Peyer's patch (tissue), 4 donors: Measurements from ENCODE around the gene REEP6. TPM values are rescaled to one million over a fixed set of nuclear protein-coding genes. Genes with fewer than 3 reads are reported as not detected.
"Not testable (repeated sequence)": the region's sequence is repeated elsewhere in the genome, so short reads cannot be mapped to it uniquely, and the experiment has no call there.

ENCODE experiments used
- DNase-seq, 3 donors: peaks; one replicate each; pipeline ENCODE4 v3.0.0-alpha.2; 2017 to 2019
- H3K27ac ChIP-seq, 4 donors: fragments of 200-600 bp; sonication (generic); one replicate each; pipeline ENCODE4 v1.5.1; 2016 to 2019
- H3K27me3 ChIP-seq, 2 donors: fragments of 200-600 bp; sonication (generic); one replicate each; pipeline ENCODE4 v1.5.1; 2019
- H3K36me3 ChIP-seq, 3 donors: fragments of 200-600 bp; sonication (generic); one replicate each; pipeline ENCODE4 v1.5.1; 2016 to 2019
- H3K4me1 ChIP-seq, 4 donors: fragments of 200-600 bp; sonication (generic); one replicate each; pipeline ENCODE4 v1.5.1; 2016 to 2019
- H3K4me3 ChIP-seq, 4 donors: fragments of 200-600 bp; sonication (generic); 1 replicate in 3 of 4; 2 replicates in 1 of 4; pipeline ENCODE4 v1.5.1; 2016 to 2019; ENCODE audit warnings: mild to moderate bottlenecking in 1 of 4
- H3K9me3 ChIP-seq, 4 donors: fragments of 200-600 bp; sonication (generic); one replicate each; pipeline ENCODE4 v1.5.1; 2016 to 2019; ENCODE audit warnings: mild to moderate bottlenecking in 1 of 4
- CTCF ChIP-seq, 6 experiments: fragments of 450-650 bp in 4 of 6; fragments of 200-600 bp in 2 of 6; sonication (generic) in 1 of 6; IDR thresholded peaks; one replicate each; pipeline ENCODE4 v1.5.1; 2017 to 2019; ENCODE audit warnings: antibody characterized with exemption in 6 of 6, mild to moderate bottlenecking in 3 of 6, moderate library complexity in 1 of 6
- POLR2A ChIP-seq, 2 donors: fragments of 450-650 bp; IDR thresholded peaks; one replicate each; pipeline ENCODE4 v1.5.1; 2017; ENCODE audit warnings: antibody characterized with exemption in 2 of 2, mild to moderate bottlenecking in 2 of 2, moderate library complexity in 2 of 2
- total RNA-seq, 4 donors: library from RNA; depleted of rRNA; stranded (reverse); fragments of >200 nt; gene quantifications; one replicate each; pipeline ENCODE4 v1.1.0, GENCODE V29; 2016

REEP6 gene
- total RNA-seq, 4 donors from 2014 or later: 7.4 to 167 (median 162) TPM

GRCh38 chr19:1528596-1529429, 37.8 kb downstream of the REEP6 start:
- Histone ChIP-seq H3K36me3 (no peaks in the 10 kb centered on the region), H3K27me3 (peaks cover 0 to 20% of the 10 kb centered on the region in 2 donors), H3K9me3 (no peaks in the 10 kb centered on the region), H3K4me3 (no peak overlapping the region), H3K4me1 (peaks cover 0 to 5% (median 2%) of the 10 kb centered on the region in 4 donors), H3K27ac (no peak overlapping the region)
- no peak for DNase-seq
- TF ChIP-seq POLR2A (IDR thresholded peaks at IDR 0.05) (no peak), CTCF (IDR thresholded peaks at IDR 0.05) (no peak)

GRCh38 chr19:1529430-1529816, 38.4 kb downstream of the REEP6 start:
- Histone ChIP-seq H3K4me1 (no peaks in the 10 kb centered on the region), H3K4me3 (no peak overlapping the region), H3K9me3 (no peaks in the 10 kb centered on the region), H3K27me3 (peaks cover 0 to 14% of the 10 kb centered on the region in 2 donors), H3K36me3 (no peaks in the 10 kb centered on the region), H3K27ac (no peak overlapping the region)
- TF ChIP-seq CTCF (IDR thresholded peaks at IDR 0.05) (no peak), POLR2A (IDR thresholded peaks at IDR 0.05) (no peak)
- DNase-seq: no peak

GRCh38 chr19:1530856-1531255, 39.9 kb downstream of the REEP6 start:
- H3K4me1 ChIP-seq, DNase-seq, H3K9me3 ChIP-seq, H3K36me3 ChIP-seq, H3K4me3 ChIP-seq, H3K27ac ChIP-seq, H3K27me3 ChIP-seq: not testable (repeated sequence)

GRCh38 chr19:1531587-1531986, 40.6 kb downstream of the REEP6 start:
- DNase-seq: no peak
- Histone ChIP-seq H3K4me1 (no peaks in the 10 kb centered on the region), H3K36me3 (no peaks in the 10 kb centered on the region), H3K4me3 (no peak overlapping the region), H3K27me3 (no peaks in the 10 kb centered on the region), H3K9me3 (no peaks in the 10 kb centered on the region), H3K27ac (no peak overlapping the region)
- TF ChIP-seq POLR2A (IDR thresholded peaks at IDR 0.05) (no peak), CTCF (IDR thresholded peaks at IDR 0.05) (no peak)

- Histone ChIP-seq H3K9me3 (no peaks in the 10 kb centered on the region), H3K36me3 (no peaks in the 10 kb centered on the region), H3K27me3 (no peaks in the 10 kb centered on the region), H3K27ac (no peak overlapping the region), H3K4me1 (no peaks in the 10 kb centered on the region), H3K4me3 (no peak overlapping the region)
- no peak for DNase-seq
- TF ChIP-seq CTCF (IDR thresholded peaks at IDR 0.05): no peak
- TF ChIP-seq POLR2A (IDR thresholded peaks at IDR 0.05): no peak
Observed at GRCh38 chr19:1532003-1532402, 41.0 kb downstream of the REEP6 start.

- Histone ChIP-seq H3K27me3 (no peaks in the 10 kb centered on the region), H3K36me3 (no peaks in the 10 kb centered on the region)
Observed at GRCh38 chr19:1533510-1534150, 42.6 kb downstream of the REEP6 start.

More at GRCh38 chr19:1533510-1534150, 42.6 kb downstream of the REEP6 start:
- Histone ChIP-seq H3K27ac (no peak overlapping the region), H3K9me3 (no peaks in the 10 kb centered on the region), H3K4me1 (no peaks in the 10 kb centered on the region), H3K4me3 (no peak overlapping the region)
- TF ChIP-seq POLR2A (IDR thresholded peaks at IDR 0.05): no peak
- TF ChIP-seq CTCF (IDR thresholded peaks at IDR 0.05): no peak
- DNase-seq: no peak
